Upper lobe of left lung (tissue), 4 donors: ENCODE data around the gene VSIR.

ENCODE experiments used
- POLR2AphosphoS5 ChIP-seq, 2 donors: sonication (generic); formaldehyde crosslinking; IDR thresholded peaks; one replicate each; pipeline ENCODE4 v1.5.1; 2017; ENCODE audit warnings: antibody characterized with exemption in 2 of 2
- TF ChIP-seq, protein P1 (sequence below), 6 experiments: fragments of 450-650 bp in 4 of 6; fragments of 200-600 bp in 2 of 6; sonication (generic) in 2 of 6; IDR thresholded peaks; one replicate each; pipeline ENCODE4 v1.5.1; 2016 to 2019; ENCODE audit warnings: antibody characterized with exemption in 6 of 6

DNA sequence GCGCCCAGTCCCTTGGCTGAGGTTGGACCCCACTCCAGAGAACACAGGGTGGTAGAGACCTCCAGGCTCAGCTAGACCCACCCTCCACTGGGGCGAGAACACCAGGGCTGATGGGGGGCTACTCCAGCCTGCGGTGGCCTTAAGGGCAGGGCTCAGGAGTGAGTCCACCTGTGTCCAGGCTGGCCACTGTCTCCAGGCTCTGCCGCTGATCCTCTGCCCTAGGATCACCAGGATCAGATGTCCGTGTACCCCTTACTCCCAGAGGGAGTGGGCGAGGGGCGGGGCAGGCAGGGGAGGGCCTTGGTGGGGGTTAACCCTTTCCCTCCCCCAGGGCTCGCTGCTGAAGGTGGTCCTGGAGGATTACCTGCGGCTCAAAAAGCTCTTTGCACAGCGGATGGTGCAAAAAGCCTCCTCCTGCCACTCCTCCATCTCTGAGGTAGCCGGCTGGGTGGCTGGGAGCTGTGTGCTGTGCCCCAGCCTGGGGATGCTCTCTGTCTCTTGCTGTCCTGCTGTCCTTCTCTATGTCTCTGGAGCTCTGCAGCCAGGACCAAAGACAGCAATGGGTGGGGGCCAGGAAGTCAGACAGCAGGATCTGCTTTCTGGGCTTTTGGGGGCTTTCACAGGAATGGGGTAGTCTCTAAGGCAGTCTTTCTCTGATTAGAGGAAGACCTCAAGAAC, 39.7 kb upstream of the VSIR start:
- TF ChIP-seq, protein P1, sequence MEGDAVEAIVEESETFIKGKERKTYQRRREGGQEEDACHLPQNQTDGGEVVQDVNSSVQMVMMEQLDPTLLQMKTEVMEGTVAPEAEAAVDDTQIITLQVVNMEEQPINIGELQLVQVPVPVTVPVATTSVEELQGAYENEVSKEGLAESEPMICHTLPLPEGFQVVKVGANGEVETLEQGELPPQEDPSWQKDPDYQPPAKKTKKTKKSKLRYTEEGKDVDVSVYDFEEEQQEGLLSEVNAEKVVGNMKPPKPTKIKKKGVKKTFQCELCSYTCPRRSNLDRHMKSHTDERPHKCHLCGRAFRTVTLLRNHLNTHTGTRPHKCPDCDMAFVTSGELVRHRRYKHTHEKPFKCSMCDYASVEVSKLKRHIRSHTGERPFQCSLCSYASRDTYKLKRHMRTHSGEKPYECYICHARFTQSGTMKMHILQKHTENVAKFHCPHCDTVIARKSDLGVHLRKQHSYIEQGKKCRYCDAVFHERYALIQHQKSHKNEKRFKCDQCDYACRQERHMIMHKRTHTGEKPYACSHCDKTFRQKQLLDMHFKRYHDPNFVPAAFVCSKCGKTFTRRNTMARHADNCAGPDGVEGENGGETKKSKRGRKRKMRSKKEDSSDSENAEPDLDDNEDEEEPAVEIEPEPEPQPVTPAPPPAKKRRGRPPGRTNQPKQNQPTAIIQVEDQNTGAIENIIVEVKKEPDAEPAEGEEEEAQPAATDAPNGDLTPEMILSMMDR (IDR thresholded peaks at IDR 0.05) = no peak
- TF ChIP-seq POLR2AphosphoS5 (IDR thresholded peaks at IDR 0.05) = no peak
